SU-DHL-6 (cell line): Measurements from ENCODE around the gene SLC26A2.

ENCODE experiments used
- EZH2phosphoT487 ChIP-seq: fragments of 200-600 bp; sonication (generic), shearing (Covaris generic); conservative IDR thresholded peaks from 2 replicates; pipeline ENCODE4 v1.6.1; 2018; ENCODE audit warnings: mild to moderate bottlenecking, antibody characterized with exemption, low read length, moderate library complexity, mixed read lengths
- TF ChIP-seq, protein P1 (sequence below): fragments of 200-600 bp; sonication (generic); IDR thresholded peaks from one replicate; pipeline ENCODE4 v1.5.1; 2017; ENCODE audit warnings: antibody characterized with exemption, mild to moderate bottlenecking, low read length, moderate library complexity; ENCODE audit not compliant: insufficient read depth, poor library complexity, severe bottlenecking

DNA sequence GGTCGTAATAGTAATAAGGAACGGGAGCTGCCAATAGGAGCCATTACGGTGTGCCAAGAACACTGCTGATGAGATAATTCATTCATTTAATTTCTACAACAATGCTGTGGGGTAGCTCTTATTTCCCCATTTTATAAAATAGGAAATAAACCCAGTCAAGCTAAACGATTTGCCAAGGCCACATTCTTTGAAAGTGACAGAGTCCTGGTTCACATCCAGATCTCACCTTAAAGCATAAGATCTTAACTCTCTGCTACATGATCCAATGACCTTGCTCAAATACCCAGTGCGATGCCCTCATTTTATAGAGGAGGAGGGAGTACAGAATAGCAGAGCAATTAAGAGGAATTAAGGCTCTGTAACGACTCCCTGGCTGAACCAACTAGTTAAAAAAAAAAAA, 21.0 kb upstream of the SLC26A2 start:
- TF ChIP-seq, protein P1, sequence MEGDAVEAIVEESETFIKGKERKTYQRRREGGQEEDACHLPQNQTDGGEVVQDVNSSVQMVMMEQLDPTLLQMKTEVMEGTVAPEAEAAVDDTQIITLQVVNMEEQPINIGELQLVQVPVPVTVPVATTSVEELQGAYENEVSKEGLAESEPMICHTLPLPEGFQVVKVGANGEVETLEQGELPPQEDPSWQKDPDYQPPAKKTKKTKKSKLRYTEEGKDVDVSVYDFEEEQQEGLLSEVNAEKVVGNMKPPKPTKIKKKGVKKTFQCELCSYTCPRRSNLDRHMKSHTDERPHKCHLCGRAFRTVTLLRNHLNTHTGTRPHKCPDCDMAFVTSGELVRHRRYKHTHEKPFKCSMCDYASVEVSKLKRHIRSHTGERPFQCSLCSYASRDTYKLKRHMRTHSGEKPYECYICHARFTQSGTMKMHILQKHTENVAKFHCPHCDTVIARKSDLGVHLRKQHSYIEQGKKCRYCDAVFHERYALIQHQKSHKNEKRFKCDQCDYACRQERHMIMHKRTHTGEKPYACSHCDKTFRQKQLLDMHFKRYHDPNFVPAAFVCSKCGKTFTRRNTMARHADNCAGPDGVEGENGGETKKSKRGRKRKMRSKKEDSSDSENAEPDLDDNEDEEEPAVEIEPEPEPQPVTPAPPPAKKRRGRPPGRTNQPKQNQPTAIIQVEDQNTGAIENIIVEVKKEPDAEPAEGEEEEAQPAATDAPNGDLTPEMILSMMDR: no peak
- TF ChIP-seq EZH2phosphoT487: no peak
